CD4-positive, alpha-beta T cell treated with Interferon gamma for 1 hour (primary cell): ENCODE results near the gene CUL4A.

Experiments
- DNase-seq: peaks from one replicate; pipeline ENCODE4 v3.0.0-alpha.2; 2020

Gene CUL4A

GRCh38 chr13:113182046-113182445 is 27.4 kb upstream of the CUL4A start:
- DNase-seq: no peak

- no peak for DNase-seq
These were observed 25.8 kb upstream of the CUL4A start for GRCh38 chr13:113183450-113184129.

- no peak for DNase-seq
These were observed 24.6 kb upstream of the CUL4A start for GRCh38 chr13:113184568-113185440.

GRCh38 chr13:113186061-113186900 is 23.1 kb upstream of the CUL4A start:
- peak; percentile 33 for DNase-seq

GRCh38 chr13:113187263-113187669 is 22.1 kb upstream of the CUL4A start:
- peak; percentile 73 for DNase-seq

- DNase-seq: no peak
These were observed 21.3 kb upstream of the CUL4A start for GRCh38 chr13:113187883-113188665.

GRCh38 chr13:113190181-113190580 is 19.2 kb upstream of the CUL4A start:
- no peak for DNase-seq

GRCh38 chr13:113192279-113192678 is 17.1 kb upstream of the CUL4A start:
- no peak for DNase-seq

- DNase-seq: no peak
These were observed 16.5 kb upstream of the CUL4A start for GRCh38 chr13:113192902-113193301.

- no peak for DNase-seq
These were observed 14.1 kb upstream of the CUL4A start for GRCh38 chr13:113195360-113195759.

- DNase-seq: no peak
These were observed 12.3 kb upstream of the CUL4A start for GRCh38 chr13:113196970-113197737.

GRCh38 chr13:113201815-113202214 is 7.6 kb upstream of the CUL4A start:
- DNase-seq: no peak

- no peak for DNase-seq
These were observed 6.5 kb upstream of the CUL4A start for GRCh38 chr13:113202912-113203311.

- no peak for DNase-seq
These were observed 5.7 kb upstream of the CUL4A start for GRCh38 chr13:113203507-113204377.

GRCh38 chr13:113204378-113204734 is 5.1 kb upstream of the CUL4A start:
- DNase-seq: no peak

- no peak for DNase-seq
These were observed 3.9 kb upstream of the CUL4A start for GRCh38 chr13:113205428-113205931.

- DNase-seq: no peak
These were observed 2.0 kb upstream of the CUL4A start for GRCh38 chr13:113207460-113207859.

GRCh38 chr13:113207890-113208420 is 1.5 kb upstream of the CUL4A start:
- no peak for DNase-seq

GRCh38 chr13:113208421-113209335 is 735 bp upstream of the CUL4A start, which contains the start of gene PCID2:
Gene PCID2, minus strand, starts transcription at chr13:113208669. Its CDS starts 35 bp downstream, at chr13:113208634.
- peak; percentile 88 for DNase-seq
